Gastroesophageal sphincter (tissue), 4 donors: ENCODE results near the gene KIF5A. TPM values are rescaled to one million over a fixed set of nuclear protein-coding genes. Genes with fewer than 3 reads are reported as not detected.

ENCODE experiments used
- ATAC-seq: fragments of 150-250 bp; one replicate; pipeline ENCODE4 v1.9.1; 2016; ENCODE audit warnings: mild to moderate bottlenecking, moderate library complexity
- H3K27ac ChIP-seq, 4 donors: fragments of 200-600 bp; sonication (generic) in 3 of 4; 1 replicate in 3 of 4; 2 replicates in 1 of 4; pipeline ENCODE4 v1.5.1; 2016 to 2019
- H3K27me3 ChIP-seq: fragments of 200-600 bp; sonication (generic); one replicate; pipeline ENCODE4 v1.5.1; 2019
- H3K36me3 ChIP-seq, 2 donors: fragments of 200-600 bp; sonication (generic); one replicate each; pipeline ENCODE4 v1.5.1; 2019; ENCODE audit warnings: control low read depth in 1 of 2
- H3K4me1 ChIP-seq, 3 donors: fragments of 200-600 bp; sonication (generic); 1 replicate in 2 of 3; 2 replicates in 1 of 3; pipeline ENCODE4 v1.5.1; 2016 to 2019; ENCODE audit warnings: control low read depth in 2 of 3
- H3K4me3 ChIP-seq, 2 donors: fragments of 200-600 bp; sonication (generic); one replicate each; pipeline ENCODE4 v1.5.1; 2019; ENCODE audit warnings: mild to moderate bottlenecking in 1 of 2, moderate library complexity in 1 of 2
- H3K9me3 ChIP-seq, 3 donors: fragments of 200-600 bp; sonication (generic); one replicate each; pipeline ENCODE4 v1.5.1; 2017 to 2019; ENCODE audit warnings: control low read depth in 2 of 3
- CTCF ChIP-seq, 4 experiments: fragments of 200-600 bp in 2 of 4; fragments of 450-650 bp in 2 of 4; sonication (generic) in 1 of 4; IDR thresholded peaks; one replicate each; pipeline ENCODE4 v1.5.1; 2017 to 2019; ENCODE audit warnings: antibody characterized with exemption in 4 of 4, mild to moderate bottlenecking in 2 of 4, moderate library complexity in 2 of 4
- EP300 ChIP-seq: sonication (generic); formaldehyde crosslinking; IDR thresholded peaks from one replicate; pipeline ENCODE4 v1.6.1; 2017; ENCODE audit warnings: antibody characterized with exemption, mild to moderate bottlenecking
- POLR2A ChIP-seq, 2 donors: fragments of 450-650 bp; IDR thresholded peaks; one replicate each; pipeline ENCODE4 v1.6.1; 2017; ENCODE audit warnings: antibody characterized with exemption in 2 of 2, mild to moderate bottlenecking in 2 of 2, moderate library complexity in 1 of 2
- POLR2AphosphoS5 ChIP-seq: sonication (generic); formaldehyde crosslinking; IDR thresholded peaks from one replicate; pipeline ENCODE4 v1.6.1; 2017; ENCODE audit warnings: antibody characterized with exemption
- WGBS, 2 donors: methylation state at CpG; one replicate each; pipeline ENCODE4 v1.1.5; 2018; ENCODE audit warnings: low coverage in 1 of 2; 5-methylcytosine and 5-hydroxymethylcytosine counted together
- total RNA-seq, 4 donors: library from RNA; depleted of rRNA; stranded (reverse); fragments of >200 nt; gene quantifications; one replicate each; pipeline ENCODE4 v1.1.0, GENCODE V29; 2016

Gene KIF5A
- total RNA-seq, 4 donors from 2014 or later: 0.89 to 4.7 (median 1.6) TPM

DNA sequence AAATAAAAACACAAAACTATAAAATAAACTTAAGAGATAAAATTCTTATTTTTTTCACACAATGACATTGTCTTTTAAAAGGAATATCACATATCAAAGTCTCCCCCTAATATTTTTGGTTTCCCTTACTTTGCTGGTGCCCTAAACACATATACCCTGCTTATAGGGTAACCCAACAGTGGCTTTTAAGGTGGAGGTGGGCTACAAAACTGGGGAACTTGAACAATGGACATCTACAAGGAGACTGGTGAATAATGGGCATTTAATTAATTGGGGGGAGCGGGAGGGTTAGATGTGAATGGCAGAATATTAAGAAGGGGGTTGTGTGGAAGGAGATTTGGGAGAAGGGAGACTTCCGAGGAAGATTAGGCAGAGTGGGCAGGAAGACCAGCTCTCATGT is 73.5 kb downstream of the KIF5A start:
- Histone ChIP-seq H3K4me3 (no peak overlapping the region), H3K27ac (no peak overlapping the region), H3K9me3 (no peaks in the 10 kb centered on the region), H3K4me1 (peaks cover 0 to 44% (median 12%) of the 10 kb centered on the region in 3 donors), H3K36me3 (peaks cover 0 to 29% of the 10 kb centered on the region in 2 donors), H3K27me3 (peaks cover 55% of the 10 kb centered on the region)
- 72 to 100% methylated on average over 2 of the region's 2 CpGs for WGBS, 2 donors
- no peak for TF ChIP-seq POLR2A (IDR thresholded peaks at IDR 0.05)
- no peak for TF ChIP-seq EP300
- TF ChIP-seq CTCF (IDR thresholded peaks at IDR 0.05): no peak
- no peak for TF ChIP-seq POLR2AphosphoS5
- ATAC-seq: no peak

- Histone ChIP-seq H3K4me1 (peaks cover 0 to 44% (median 12%) of the 10 kb centered on the region in 3 donors), H3K27me3 (peaks cover 58% of the 10 kb centered on the region), H3K4me3 (no peak overlapping the region), H3K36me3 (peaks cover 0 to 31% of the 10 kb centered on the region in 2 donors), H3K27ac (no peak overlapping the region), H3K9me3 (no peaks in the 10 kb centered on the region)
- 65 to 67% methylated on average over 2 of the region's 5 CpGs for WGBS, 2 donors
- TF ChIP-seq POLR2AphosphoS5 (no peak), POLR2A (IDR thresholded peaks at IDR 0.05) (no peak), CTCF (IDR thresholded peaks at IDR 0.05) (no peak), EP300 (no peak)
- no peak for ATAC-seq
Measured at GRCh38 chr12:57623811-57624390, 74.1 kb downstream of the KIF5A start.

DNA sequence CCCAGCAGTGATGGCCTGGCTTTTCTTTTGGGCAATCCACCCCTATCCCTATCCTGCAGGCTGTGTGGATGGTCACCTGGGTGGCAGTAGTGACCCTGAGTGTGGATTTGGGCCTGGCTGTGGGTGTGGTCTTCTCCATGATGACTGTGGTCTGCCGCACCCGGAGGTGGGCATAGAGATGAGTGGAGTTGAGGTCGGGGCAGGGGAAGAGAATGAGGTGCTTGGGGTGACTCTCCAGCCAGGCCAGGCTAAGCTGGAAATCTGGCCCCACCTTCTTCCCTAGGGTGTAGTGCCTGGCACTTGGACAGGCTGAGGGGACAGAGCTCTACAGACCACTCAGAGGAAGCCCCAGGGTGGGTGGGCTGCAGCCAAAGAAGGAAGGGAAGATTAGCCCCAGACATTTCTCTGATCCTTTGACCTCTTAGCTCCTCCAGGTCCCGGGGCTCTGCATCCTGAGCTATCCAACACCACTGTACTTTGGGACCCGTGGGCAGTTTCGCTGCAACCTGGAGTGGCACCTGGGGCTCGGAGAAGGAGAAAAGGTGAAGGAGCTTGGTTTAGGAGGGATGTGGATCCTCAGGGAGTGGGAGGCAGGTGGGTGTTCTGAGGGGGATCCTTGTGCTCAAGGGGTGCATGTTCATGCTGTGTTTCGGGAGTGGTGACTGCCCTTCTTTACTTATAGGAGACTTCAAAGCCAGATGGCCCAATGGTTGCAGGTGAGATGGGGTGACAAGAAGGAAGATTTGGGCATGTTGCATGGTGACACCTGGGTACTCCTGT is 74.8 kb downstream of the KIF5A start:
- H3K4me1 ChIP-seq: peaks cover 0 to 41% (median 12%) of the 10 kb centered on the region in 3 donors
- no peak overlapping the region for H3K27ac ChIP-seq
- H3K4me3 ChIP-seq: no peak overlapping the region
- H3K36me3 ChIP-seq: peaks cover 0 to 31% of the 10 kb centered on the region in 2 donors
- peaks cover 58% of the 10 kb centered on the region for H3K27me3 ChIP-seq
- WGBS, 2 donors: 73 to 100% methylated on average over 1 to 3 of the region's 8 CpGs
- H3K9me3 ChIP-seq: no peaks in the 10 kb centered on the region
- no peak for TF ChIP-seq POLR2A (IDR thresholded peaks at IDR 0.05)
- TF ChIP-seq POLR2AphosphoS5: no peak
- TF ChIP-seq EP300: no peak
- no peak for ATAC-seq

DNA sequence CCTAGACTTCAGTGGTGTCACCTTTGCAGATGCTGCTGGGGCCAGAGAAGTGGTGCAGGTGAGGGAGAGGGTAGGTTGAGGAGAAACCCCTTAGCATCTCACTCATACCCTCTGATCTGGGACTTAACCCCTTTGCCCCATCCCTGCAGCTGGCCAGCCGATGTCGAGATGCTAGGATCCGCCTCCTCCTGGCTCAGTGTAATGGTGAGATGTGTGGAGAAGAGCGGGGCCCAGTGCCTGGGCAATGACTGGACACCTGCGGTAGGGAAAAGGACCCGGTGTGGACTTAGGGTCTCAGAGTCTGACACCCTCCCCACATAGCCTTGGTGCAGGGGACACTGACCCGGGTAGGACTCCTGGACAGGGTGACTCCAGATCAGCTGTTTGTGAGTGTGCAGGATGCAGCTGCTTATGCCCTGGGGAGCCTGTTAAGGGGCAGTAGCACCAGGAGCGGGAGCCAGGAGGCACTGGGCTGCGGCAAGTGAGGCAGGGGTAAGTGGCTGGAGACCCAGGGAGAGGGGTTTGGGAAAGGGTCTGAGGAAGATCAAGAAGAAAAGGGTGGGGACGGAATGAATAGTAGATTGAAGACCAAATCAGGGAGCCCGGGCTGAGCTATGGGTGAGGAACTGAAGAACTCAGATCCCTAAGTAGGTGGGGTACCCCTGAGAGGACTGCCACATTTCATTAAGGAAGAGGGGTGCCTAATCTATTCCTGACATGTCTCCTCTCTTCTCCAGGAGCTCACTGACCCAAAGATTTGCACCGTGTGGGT is 75.6 kb downstream of the KIF5A start:
- Histone ChIP-seq H3K4me1 (peaks cover 0 to 36% (median 12%) of the 10 kb centered on the region in 3 donors), H3K27me3 (peaks cover 52% of the 10 kb centered on the region), H3K4me3 (no peak overlapping the region), H3K9me3 (no peaks in the 10 kb centered on the region), H3K27ac (no peak overlapping the region), H3K36me3 (peaks cover 0 to 31% of the 10 kb centered on the region in 2 donors)
- TF ChIP-seq CTCF (IDR thresholded peaks at IDR 0.05): no peak
- TF ChIP-seq POLR2AphosphoS5: no peak
- no peak for TF ChIP-seq POLR2A (IDR thresholded peaks at IDR 0.05)
- no peak for TF ChIP-seq EP300
- no peak for ATAC-seq
- 64 to 75% methylated on average over 4 to 6 of the region's 12 CpGs for WGBS, 2 donors
